Neural cell (in vitro differentiated cells): ENCODE measurements around the gene PRRC2B.

Experiments
- CTCF ChIP-seq: fragments of 450-650 bp; IDR thresholded peaks from 2 replicates; pipeline ENCODE4 v1.5.1; 2014; ENCODE audit warnings: antibody characterized with exemption, mild to moderate bottlenecking, moderate library complexity; ENCODE audit not compliant: poor library complexity, severe bottlenecking
- EP300 ChIP-seq: fragments of 450-650 bp; conservative IDR thresholded peaks from 2 replicates; pipeline ENCODE4 v1.6.1; 2014; ENCODE audit warnings: antibody characterized with exemption, mild to moderate bottlenecking, moderate library complexity; ENCODE audit not compliant: poor library complexity, severe bottlenecking
- EZH2 ChIP-seq: fragments of 200-600, 300-800 bp; shearing (Covaris generic), sonication (generic); IDR thresholded peaks from 2 replicates; pipeline ENCODE4 v1.6.1; 2014; ENCODE audit warnings: antibody characterized with exemption, low read length, borderline replicate concordance, mild to moderate bottlenecking; ENCODE audit not compliant: insufficient read depth, poor library complexity, severe bottlenecking
- MXI1 ChIP-seq: fragments of 450-650 bp; conservative IDR thresholded peaks from 2 replicates; pipeline ENCODE4 v1.6.1; 2014; ENCODE audit warnings: antibody characterized with exemption, mild to moderate bottlenecking; ENCODE audit not compliant: poor library complexity, severe bottlenecking
- POLR2AphosphoS5 ChIP-seq: IDR thresholded peaks from 2 replicates; pipeline ENCODE4 v1.6.1; 2012
- SMC3 ChIP-seq: fragments of 450-650 bp; conservative IDR thresholded peaks from 2 replicates; pipeline ENCODE4 v1.6.1; 2014; ENCODE audit warnings: antibody characterized with exemption, mild to moderate bottlenecking, moderate library complexity; ENCODE audit not compliant: poor library complexity
- TAF1 ChIP-seq: IDR thresholded peaks from 2 replicates; pipeline ENCODE4 v1.6.1; 2012; ENCODE audit warnings: low read depth
- TF ChIP-seq, protein P1 (sequence below): IDR thresholded peaks from 2 replicates; pipeline ENCODE4 v1.6.1; 2012; ENCODE audit warnings: borderline replicate concordance

DNA sequence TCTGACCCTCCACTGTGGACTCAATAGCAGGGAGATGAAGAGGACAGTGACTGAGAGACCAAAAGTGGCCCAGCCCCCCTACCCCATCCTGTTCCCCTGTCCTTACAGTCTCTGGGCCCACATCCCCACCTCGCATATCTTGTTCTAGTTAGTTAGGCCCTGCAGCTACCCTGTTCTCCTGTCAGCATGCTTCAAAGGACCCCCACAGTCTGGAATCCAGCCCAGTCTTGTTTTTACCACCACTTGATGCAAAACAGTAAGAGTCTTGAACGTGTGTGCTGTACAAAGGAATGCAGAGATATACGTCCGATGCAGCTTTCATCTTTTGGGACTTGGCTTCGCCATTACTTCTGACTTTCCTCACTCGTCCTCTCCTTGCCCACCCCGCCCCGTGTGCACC lies 96.6 kb downstream of the PRRC2B start:
- no peak for TF ChIP-seq MXI1
- TF ChIP-seq EP300 = no peak
- TF ChIP-seq, protein P1, sequence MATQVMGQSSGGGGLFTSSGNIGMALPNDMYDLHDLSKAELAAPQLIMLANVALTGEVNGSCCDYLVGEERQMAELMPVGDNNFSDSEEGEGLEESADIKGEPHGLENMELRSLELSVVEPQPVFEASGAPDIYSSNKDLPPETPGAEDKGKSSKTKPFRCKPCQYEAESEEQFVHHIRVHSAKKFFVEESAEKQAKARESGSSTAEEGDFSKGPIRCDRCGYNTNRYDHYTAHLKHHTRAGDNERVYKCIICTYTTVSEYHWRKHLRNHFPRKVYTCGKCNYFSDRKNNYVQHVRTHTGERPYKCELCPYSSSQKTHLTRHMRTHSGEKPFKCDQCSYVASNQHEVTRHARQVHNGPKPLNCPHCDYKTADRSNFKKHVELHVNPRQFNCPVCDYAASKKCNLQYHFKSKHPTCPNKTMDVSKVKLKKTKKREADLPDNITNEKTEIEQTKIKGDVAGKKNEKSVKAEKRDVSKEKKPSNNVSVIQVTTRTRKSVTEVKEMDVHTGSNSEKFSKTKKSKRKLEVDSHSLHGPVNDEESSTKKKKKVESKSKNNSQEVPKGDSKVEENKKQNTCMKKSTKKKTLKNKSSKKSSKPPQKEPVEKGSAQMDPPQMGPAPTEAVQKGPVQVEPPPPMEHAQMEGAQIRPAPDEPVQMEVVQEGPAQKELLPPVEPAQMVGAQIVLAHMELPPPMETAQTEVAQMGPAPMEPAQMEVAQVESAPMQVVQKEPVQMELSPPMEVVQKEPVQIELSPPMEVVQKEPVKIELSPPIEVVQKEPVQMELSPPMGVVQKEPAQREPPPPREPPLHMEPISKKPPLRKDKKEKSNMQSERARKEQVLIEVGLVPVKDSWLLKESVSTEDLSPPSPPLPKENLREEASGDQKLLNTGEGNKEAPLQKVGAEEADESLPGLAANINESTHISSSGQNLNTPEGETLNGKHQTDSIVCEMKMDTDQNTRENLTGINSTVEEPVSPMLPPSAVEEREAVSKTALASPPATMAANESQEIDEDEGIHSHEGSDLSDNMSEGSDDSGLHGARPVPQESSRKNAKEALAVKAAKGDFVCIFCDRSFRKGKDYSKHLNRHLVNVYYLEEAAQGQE = no peak
- no peak for TF ChIP-seq EZH2
- TF ChIP-seq SMC3 = no peak
- no peak for TF ChIP-seq CTCF
- no peak for TF ChIP-seq POLR2AphosphoS5
- TF ChIP-seq TAF1 = no peak
